ENCODE measurements around the gene MYBPC3.

MYBPC3 gene

DNA sequence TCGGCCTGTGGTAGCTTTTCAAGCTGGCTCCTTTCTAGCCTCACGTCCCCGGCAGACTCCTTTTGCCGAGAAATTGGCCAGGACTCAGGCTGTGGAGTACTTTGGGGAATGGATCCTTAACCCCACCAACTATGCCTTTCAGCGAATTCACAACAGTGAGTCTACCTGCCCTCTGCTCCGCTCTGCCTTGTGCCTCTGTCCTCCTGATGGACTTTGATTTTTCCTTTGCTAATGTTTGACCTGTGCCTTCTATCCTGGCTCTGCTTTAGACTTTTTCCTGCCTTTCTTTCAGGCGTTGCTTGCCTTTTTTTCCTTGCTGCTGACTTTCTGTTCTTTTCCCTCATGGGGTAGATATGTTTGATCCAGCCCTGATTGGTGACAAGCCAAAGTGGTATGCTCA, 70.0 kb downstream of the MYBPC3 start:
- Mint-ChIP-seq H3K4me1 (peaks cover 4% of the 10 kb centered on the region), H3K9me3 (no peaks in the 10 kb centered on the region), H3K27me3 (no peaks in the 10 kb centered on the region), H3K36me3 (peaks cover 29% of the 10 kb centered on the region), H3K27ac (no peak overlapping the region), H3K4me3 (no peak overlapping the region)
- ATAC-seq (ENCODE audit: low read depth) (no peak), DNase-seq (ENCODE audit: low spot score in 2 of 2) (no peak)
